BLaER1 (cell line): ENCODE results near the gene IARS2.

Source experiments
- H3K27ac ChIP-seq: shearing (Covaris generic); formaldehyde crosslinking; 2 replicates; pipeline ENCODE4 v1.8.1; 2022
- H3K27me3 ChIP-seq: shearing (Covaris generic); formaldehyde crosslinking; 2 replicates; pipeline ENCODE4 v1.8.1; 2022
- H3K36me3 ChIP-seq: shearing (Covaris generic); formaldehyde crosslinking; 2 replicates; pipeline ENCODE4 v1.8.1; 2022
- H3K4me1 ChIP-seq: shearing (Covaris generic); formaldehyde crosslinking; 2 replicates; pipeline ENCODE4 v1.8.1; 2022
- H3K4me2 ChIP-seq: shearing (Covaris generic); formaldehyde crosslinking; 2 replicates; pipeline ENCODE4 v1.8.1; 2022
- H3K4me3 ChIP-seq: shearing (Covaris generic); formaldehyde crosslinking; 2 replicates; pipeline ENCODE4 v1.8.1; 2022
- H3K9ac ChIP-seq: shearing (Covaris generic); formaldehyde crosslinking; 2 replicates; pipeline ENCODE4 v1.8.1; 2022
- H3K9me3 ChIP-seq: shearing (Covaris generic); formaldehyde crosslinking; 2 replicates; pipeline ENCODE4 v1.8.1; 2022
- H4K20me1 ChIP-seq: shearing (Covaris generic); formaldehyde crosslinking; 2 replicates; pipeline ENCODE4 v1.8.1; 2022
- Cebpa-rat ChIP-seq: shearing (Covaris generic); IDR thresholded peaks from 2 replicates; pipeline ENCODE4 v1.8.1; 2022

The IARS2 gene

GRCh38 chr1:220188538-220188937 lies 94.6 kb downstream of the IARS2 start:
- H3K36me3 ChIP-seq = peaks cover 61% of the 10 kb centered on the region

GRCh38 chr1:220189750-220190347 lies 95.9 kb downstream of the IARS2 start:
- Histone ChIP-seq H3K36me3 (peaks cover 72% of the 10 kb centered on the region), H3K27me3 (no peaks in the 10 kb centered on the region), H3K4me2 (no peak overlapping the region), H4K20me1 (no peaks in the 10 kb centered on the region), H3K9me3 (no peaks in the 10 kb centered on the region), H3K27ac (no peak overlapping the region), H3K4me3 (no peak overlapping the region), H3K4me1 (no peaks in the 10 kb centered on the region), H3K9ac (no peak overlapping the region)
- TF ChIP-seq Cebpa-rat = no peak

More at GRCh38 chr1:220188538-220188937, 94.6 kb downstream of the IARS2 start:
- no peak for TF ChIP-seq Cebpa-rat
- Histone ChIP-seq H3K4me3 (no peak overlapping the region), H3K9ac (no peak overlapping the region), H3K27ac (no peak overlapping the region), H4K20me1 (no peaks in the 10 kb centered on the region), H3K4me2 (no peak overlapping the region), H3K4me1 (no peaks in the 10 kb centered on the region), H3K27me3 (no peaks in the 10 kb centered on the region), H3K9me3 (no peaks in the 10 kb centered on the region)

- H4K20me1 ChIP-seq = no peaks in the 10 kb centered on the region
- H3K4me2 ChIP-seq = no peak overlapping the region
- no peak overlapping the region for H3K9ac ChIP-seq
- no peaks in the 10 kb centered on the region for H3K9me3 ChIP-seq
- no peak overlapping the region for H3K4me3 ChIP-seq
- H3K36me3 ChIP-seq = peaks cover 76% of the 10 kb centered on the region
- TF ChIP-seq Cebpa-rat = no peak
- no peak overlapping the region for H3K27ac ChIP-seq
- no peaks in the 10 kb centered on the region for H3K4me1 ChIP-seq
- H3K27me3 ChIP-seq = no peaks in the 10 kb centered on the region
Observed at GRCh38 chr1:220195701-220196100, 101.8 kb downstream of the IARS2 start.
